COR-L47 (cell line): ENCODE measurements around the gene RNF133.
"Not testable (repeated sequence)": the region's sequence is repeated elsewhere in the genome, so short reads cannot be mapped to it uniquely, and the experiment has no call there.

Experiments used
- DNase-seq: peaks from one replicate; lab custom pipeline; 2025; lab: John Stamatoyannopoulos, UW

The RNF133 gene

DNA sequence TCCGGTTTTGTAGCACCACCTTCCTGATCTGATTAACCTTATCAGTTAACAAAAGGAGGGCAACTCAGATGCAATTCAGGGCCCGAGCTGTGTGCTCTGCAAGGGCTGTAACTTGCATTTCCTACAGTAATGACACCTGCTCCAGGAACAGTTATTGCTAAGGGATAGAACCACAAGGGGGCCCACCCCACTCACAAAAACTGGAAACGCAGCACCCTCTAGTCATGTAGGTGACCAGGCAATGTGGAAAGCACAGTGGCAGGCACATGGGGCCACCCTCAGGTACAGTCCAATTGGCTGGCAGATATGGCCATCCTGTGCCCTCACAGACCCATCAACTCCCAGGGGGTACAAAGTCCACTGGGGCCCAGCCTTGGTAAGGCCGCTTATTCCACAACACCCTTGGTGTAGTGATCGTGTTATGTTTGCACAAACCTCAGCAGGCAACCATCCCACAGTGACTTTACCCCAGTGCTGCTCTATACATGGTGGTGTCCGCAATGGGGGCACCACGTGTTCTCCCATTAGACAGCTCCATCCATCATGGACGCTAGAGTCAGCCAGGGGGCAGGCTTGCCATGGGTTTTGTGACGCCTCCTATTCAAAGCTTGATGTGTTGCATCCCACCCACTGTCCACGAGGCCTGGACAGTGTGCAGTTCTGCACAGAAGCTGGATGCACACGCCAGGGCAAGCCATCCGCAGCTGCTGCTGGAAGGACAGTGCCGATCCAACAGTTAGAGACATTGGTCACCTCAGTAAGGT lies 9.4 kb downstream of the RNF133 start:
- DNase-seq = no peak

DNA sequence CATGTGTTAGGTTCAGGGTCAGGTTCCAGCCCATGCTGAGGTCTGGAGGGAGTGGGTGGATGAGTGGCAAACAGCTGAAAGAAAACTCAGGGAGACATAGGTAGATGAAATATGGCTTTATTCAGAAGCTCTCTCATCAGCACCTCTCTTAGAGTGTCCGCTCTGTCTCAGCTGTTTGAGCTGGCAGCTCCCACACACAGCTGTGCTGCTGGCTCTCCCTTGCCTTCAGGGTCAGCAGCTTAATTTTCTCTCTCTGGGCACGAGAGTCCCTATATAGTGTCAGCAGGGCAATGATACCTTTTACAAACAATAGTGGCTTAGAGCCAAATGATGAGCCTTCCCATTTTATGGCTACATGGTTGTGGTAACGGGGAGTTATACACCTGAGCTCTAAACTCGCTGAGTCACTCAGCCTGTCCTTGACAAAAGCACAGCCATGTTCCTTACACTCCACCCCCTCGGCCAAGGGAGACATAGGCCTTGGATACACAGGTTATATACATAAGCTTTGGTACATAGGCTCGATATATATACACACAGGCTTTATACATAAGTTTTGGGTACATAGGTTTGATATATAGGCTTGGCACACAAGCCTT lies 10.4 kb downstream of the RNF133 start:
- peak; percentile 4 for DNase-seq

DNA sequence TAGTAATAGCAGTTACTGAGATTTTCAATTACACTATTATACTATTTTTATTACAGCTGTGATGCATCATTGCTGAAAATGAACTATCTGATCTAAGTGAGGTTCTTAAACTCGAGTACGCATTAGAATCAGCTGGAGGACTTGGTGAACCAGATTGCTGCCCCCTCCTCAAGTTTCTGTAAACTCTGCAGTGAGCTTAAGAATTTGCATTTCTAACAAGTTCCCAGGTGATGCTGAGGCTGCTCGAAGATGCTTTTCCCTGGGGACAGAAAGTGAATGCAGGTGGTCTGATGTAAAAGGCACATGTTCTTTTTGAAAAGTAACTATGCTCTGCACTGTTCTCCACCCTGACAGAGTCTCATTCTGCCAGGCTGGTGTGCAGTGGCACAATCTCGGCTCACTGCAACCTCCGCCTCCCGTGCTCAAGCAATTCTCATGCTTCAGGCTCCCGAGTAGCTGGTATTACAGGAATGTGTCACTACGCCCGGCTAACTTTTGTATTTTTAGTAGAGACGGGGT lies 12.5 kb downstream of the RNF133 start:
- no peak for DNase-seq

DNA sequence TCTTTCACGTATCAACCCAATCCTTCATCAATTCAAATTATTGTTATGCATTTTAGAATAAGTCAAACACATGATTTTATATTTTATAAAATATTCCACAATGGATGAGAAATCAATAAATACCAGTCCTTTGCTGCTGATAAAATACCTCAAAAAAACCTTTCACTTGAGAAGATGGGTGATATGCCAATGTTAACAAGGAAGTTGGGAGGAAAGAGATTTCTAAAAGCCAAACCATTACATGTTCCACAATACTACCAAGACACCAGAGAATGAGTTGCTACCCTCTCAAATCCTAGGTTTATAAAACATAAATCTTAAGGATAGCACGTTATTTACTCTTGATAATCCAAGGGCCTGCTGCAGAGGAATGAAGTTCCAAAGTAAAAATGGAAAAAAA lies 14.4 kb downstream of the RNF133 start:
- no peak for DNase-seq

DNA sequence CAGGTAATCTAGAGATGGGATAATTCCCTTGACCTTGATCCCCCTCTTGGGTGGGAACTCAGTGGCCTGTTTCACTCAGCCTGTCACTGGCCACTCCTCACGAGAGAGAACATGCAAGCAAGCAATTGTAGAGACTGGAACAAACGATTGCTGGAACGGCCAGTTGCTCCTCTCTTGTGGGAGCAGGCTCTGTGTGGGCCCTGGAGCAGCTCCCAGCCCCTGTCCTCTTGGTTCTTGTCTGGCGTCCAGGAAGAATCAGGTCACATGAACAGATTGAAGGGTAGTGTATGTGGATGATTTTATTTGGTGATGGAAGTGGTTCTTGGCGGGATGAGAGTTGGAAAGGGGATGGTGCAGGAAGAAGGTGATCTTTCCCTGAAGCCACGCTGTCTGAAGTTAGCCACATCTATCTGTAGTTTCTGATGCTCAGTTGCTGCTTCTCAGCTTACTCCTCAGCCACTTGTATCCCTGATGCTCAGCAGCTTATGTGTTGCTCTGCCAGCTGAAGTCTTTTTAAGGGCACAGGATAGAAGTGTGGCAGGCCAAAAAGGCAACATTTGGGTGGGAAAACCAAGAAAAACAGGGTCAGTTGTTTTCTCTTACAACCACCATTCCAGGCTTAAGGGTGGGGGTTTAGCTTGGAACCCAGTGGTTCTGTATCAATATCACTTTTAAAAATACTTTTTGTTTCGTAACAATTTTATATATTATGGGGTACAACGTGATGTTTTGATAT lies 15.9 kb downstream of the RNF133 start:
- no peak for DNase-seq

DNA sequence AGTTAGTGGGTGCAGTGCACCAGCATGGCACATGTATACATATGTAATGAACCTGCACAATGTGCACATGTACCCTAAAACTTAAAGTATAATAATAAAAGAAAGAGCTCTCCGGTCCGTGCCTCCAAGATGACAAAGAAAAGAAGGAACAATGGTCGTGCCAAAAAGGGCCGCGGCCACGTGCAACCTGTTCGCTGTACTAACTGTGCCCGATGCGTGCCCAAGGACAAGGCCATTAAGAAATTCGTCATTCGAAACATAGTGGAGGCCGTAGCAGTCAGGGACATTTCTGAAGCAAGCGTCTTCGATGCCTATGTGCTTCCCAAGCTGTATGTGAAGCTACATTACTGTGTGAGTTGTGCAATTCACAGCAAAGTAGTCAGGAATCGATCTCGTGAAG lies 17.7 kb downstream of the RNF133 start:
- not testable (repeated sequence) for DNase-seq

DNA sequence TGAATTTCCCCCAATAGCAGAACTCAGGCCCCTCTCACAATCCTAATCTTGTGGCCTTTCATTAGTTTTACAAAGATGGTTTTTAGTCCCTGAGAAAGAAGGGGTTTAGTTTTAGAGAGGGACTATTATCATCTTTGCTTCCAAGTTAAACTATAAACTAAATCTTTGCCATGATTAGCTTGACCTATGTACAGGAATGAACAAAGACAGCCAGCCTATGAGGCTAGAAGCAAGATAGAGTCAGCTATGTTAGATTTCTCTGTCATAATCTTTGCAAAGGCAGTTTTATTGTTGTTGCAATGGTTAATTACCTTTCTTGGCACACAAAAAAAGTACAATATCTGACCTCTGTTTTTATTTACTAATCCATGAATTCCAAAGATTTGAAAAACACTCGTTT lies 19.1 kb downstream of the RNF133 start:
- DNase-seq = no peak

DNA sequence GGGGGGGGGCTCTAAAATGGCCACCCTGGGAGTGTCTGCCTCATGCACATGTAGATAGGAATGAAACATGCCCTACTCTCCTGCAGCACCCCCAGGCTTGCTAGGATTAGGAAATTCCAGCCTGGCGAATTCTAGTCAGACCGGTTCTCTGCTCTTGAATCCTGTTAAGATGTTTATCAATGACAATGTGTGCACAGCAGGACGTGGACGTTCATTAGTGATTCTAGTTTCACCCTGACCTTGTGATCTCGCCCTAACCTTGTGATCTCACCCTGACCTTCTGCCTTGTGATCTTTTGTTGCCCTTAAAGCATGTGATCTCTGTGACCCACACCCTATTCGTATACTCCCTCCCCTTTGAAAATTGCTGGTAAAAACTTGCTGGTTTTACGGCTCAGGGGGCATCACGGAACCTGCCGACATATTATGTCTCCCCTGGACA lies 19.6 kb downstream of the RNF133 start:
- not testable (repeated sequence) for DNase-seq

DNA sequence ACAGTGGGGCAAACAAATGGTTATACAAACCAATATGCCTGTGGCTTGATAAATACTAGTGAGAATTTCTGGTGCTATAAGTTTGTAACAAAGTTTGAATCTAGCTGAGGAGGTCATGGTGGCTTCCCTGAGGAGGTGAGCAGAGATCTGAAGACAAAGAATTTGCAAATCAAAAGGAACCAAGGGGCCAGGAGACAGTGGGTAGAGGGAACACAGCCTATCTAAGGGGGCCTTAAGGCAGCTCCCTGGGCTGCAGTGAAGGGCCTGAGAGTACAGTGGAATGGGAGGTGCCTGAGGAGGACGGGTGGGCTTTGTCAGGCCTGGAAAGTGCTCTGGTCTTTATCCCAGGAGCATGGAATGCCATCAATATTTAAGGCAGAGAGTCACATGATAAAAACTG lies 21.8 kb downstream of the RNF133 start:
- DNase-seq = no peak

DNA sequence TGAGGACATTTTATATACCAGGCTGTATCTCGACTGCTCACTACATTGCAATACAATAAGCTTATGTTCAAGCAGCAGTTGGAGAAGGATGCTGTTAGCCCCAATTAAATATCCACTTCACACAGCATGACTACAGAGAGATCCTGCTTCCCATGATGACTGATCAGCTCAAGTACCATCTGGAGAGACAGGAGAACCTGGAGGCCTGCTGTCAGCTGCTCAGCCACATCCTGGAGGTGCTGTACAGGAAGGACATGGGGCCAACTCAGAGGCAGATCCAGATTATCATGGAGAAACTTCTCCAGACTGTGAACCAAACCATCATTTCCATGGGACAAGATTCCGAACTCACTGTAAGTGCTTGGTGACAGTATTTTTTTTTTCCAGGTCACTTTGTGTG lies 22.5 kb downstream of the RNF133 start:
- DNase-seq = no peak

DNA sequence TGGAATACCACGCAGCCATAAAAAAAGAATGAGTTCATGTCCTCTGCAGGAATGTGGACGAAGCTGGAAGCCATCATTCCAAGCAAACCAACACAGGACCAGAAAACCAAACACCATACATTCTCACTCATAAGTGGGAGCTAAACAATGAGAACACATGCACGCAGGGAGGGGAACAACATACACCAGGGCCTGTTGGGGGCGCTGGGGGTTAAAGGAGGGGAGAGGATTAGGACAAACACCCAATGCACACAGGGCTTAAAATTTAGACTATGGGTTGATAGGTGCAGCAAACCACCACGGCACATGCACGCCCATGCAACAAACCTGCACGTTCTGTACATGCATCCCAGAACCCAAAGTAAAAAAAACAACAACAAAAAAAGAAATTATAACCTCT lies 23.3 kb downstream of the RNF133 start:
- no peak for DNase-seq

DNA sequence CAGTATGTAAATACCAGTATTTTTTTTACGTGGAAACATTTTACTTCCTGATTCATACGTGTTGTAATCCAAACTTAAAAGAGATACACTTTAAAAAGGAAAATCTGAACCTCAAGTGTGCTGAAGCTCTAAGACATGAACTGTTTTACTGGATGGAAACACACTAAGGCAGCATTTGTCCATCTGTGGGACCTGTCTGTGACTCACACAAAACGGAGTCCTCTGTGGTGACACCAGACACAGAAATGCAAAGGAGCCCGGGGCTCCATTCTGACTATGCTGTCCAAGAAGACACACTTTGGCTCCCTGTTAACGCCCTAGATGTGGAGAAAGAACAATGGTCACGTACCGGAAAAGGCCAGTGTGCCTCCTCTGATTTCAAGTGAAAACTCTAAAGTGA lies 23.9 kb downstream of the RNF133 start:
- DNase-seq = no peak

DNA sequence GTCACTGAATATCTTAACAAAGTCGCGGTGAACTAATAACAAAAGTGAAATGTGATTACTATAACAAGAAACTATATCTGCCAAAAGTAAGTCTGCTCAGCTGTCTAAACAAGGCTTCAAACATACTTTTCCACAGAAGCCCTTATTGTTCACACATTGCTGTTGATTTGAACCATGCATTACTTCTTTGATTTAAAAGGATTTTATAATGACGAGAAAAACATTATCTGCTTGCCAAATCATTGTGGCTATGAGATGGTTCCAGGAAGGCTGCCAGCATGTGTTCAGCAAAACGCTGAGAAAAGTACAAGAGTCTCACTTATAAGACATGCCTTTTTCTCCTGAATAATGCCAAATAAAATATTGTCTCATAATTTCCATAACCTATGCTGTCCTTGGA lies 24.4 kb downstream of the RNF133 start:
- DNase-seq = no peak

DNA sequence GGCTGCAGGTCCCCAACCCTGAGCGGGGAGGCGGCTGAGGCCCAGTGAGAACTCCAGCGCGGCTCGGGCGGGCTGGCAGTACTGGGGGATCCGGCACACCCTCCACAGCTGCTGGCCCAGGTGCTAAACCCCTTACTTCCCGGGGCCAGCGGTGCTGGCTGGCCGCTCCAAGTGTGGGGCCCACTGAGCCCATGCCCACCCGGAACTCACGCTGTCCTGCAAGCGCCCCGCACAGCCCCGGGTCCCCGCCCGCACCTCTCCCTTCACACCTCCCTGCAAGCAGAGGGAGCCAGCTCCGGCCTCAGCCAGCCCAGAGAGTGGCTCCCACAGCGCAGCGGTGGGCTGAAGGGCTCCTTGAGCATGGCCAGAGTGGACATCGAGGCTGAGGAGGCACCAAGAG lies 25.0 kb downstream of the RNF133 start:
- DNase-seq = no peak

DNA sequence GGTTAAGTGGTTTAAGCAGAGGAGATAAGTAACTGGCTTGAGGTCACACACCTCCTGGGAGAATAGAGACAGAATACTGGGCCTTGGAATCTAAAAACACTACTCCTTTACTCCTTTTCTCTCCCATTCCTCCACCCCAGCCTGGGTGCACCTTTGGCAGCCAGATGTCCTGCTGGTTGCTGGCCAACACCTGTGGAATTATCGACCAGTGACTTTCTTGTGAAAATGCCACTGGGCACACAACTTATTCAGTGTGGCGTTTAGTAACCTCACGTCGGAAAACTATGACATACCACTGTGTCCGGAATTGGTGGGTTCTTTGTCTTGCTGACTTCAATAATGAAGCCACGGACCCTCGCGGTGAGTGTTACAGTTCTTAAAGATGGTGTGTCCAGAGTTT lies 26.4 kb downstream of the RNF133 start:
- DNase-seq = no peak

DNA sequence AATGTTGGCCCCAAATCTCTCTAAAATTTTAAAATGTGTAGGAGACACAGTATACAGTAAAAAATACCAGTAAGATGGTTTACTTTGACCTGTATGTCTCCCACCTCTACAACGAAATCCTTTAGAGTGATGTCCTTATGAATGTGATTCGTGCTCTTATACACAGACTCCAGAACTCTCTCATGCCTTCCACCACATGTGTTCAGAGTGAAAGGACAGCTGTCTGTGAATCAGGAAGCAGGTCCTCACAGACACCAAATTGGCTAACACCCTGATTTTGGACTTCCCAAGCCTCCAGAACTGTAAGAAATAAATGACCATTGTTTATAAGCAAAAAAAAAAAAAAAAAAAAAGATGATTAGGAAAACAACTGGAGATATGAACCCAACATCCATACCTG lies 35.2 kb downstream of the RNF133 start:
- no peak for DNase-seq

DNA sequence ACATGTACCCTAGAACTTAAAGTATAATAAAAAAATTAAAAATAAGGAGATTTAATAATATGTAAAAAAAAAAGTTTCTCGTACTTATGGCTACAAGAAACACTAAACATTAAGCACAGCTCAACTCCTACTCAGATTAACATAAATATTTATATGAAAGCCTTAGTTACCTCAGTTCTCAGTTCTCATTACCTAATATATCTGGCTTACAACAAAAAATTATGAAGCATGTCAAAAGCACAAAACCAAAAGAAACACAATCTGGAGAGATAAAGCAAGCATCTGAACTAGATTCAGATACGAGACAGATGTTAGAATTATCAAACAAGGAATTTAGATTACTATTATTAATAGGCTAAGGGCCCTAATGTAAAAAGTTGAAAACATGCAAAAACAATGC lies 40.1 kb downstream of the RNF133 start:
- DNase-seq = no peak

DNA sequence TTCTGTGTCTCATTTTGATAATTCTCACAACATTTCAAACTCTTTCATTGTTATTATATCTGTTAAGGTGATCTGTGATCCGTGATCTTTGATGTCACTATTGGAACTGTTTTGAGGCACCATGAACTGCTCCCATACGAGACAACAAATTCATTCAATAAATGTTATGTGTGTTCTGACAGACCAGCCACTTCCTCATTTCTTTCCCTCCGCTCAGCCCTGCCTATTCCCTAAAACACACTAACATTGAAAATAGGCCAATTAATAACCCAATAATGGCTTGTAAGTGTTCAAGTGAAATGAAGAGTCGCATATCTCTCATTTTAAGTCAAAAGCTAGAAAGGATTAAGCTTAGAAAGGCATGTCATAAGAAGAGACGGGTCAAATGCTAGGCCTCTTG lies 45.2 kb downstream of the RNF133 start:
- DNase-seq = no peak

DNA sequence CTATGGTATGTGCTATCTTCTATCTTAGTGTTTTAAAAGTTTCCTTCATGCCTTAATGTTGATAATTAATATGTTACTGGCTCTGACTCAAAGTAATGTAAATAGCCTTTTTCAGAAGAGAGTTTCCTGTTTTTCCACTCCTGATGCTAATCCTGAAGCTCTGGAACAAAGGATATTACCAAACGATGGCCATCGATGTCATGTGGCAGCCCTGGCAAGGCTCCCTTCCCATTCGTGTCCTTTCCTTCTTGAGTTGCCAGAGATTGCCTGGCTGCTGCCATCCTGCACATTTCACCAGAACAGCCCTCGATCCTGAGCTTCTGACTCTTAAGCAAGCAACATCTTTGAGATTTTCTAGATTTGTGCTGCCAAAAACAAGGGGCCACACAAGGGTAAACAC lies 46.0 kb downstream of the RNF133 start:
- DNase-seq = no peak

DNA sequence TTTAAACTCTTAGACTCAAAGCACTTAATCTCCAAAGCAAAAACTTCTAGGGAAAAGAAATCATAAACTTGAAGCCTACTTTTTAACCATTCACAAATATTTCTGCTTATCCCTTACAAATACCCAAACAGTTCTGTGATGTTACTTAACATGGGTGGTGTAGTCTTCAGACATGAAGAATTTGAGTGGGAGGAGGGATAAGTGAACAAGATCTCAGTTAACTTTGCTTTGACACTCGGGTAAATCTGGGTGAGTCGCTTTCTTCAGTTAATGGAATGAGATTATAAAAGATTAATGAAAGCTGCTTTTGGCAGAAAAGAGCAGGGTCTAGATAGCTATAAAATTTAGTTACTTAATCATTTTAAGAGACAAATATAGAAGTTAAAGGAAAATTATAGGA lies 47.5 kb downstream of the RNF133 start:
- no peak for DNase-seq
